ENCODE results near the gene TSPEAR.

- no peak for TF ChIP-seq MAFK (conservative IDR thresholded peaks at IDR 0.05 in 1 of 2, IDR thresholded peaks at IDR 0.05 in 1 of 2; ENCODE audit: low read length in 2 of 2)
- no peak for TF ChIP-seq ELF4 (CRISPR knock-in tag; IDR thresholded peaks at IDR 0.05; ENCODE audit: borderline replicate concordance)
- no peak for TF ChIP-seq POLR2AphosphoS5 (IDR thresholded peaks at IDR 0.05; ENCODE audit: low read depth, low read length)
- TF ChIP-seq POLR2A (IDR thresholded peaks at IDR 0.05; ENCODE audit: insufficient read depth in 1 of 2, low read depth in 2 of 2, low read length in 2 of 2): no peak
- no peak for TF ChIP-seq ARID3A (IDR thresholded peaks at IDR 0.05; ENCODE audit: low read depth, low read length)
- TF ChIP-seq REST (IDR thresholded peaks at IDR 0.05; ENCODE audit: borderline replicate concordance in 1 of 2, low read depth in 1 of 2, low read length in 2 of 2): no peak
- no peak for TF ChIP-seq EHMT2 (IDR thresholded peaks at IDR 0.05; ENCODE audit: borderline replicate concordance, low read depth, low read length)
- no peak for TF ChIP-seq RFXAP (CRISPR knock-in tag; IDR thresholded peaks at IDR 0.05; ENCODE audit: borderline replicate concordance)
- TF ChIP-seq RFX1 (IDR thresholded peaks at IDR 0.05): no peak
- TF ChIP-seq SUZ12 (IDR thresholded peaks at IDR 0.05; ENCODE audit: low read depth, low read length): no peak
- no peak for TF ChIP-seq CTCF (CRISPR knock-in tag; IDR thresholded peaks at IDR 0.05)
- TF ChIP-seq CREB1 (IDR thresholded peaks at IDR 0.05): no peak
- no peak for TF ChIP-seq CREB1 (CRISPR knock-in tag; IDR thresholded peaks at IDR 0.05)
- no peak for TF ChIP-seq JUN (CRISPR knock-in tag; IDR thresholded peaks at IDR 0.05)
Measured at GRCh38 chr21:44626262-44626661, 85.1 kb downstream of the TSPEAR start.
